ENCODE measurements around the gene OR2F1.

DNA sequence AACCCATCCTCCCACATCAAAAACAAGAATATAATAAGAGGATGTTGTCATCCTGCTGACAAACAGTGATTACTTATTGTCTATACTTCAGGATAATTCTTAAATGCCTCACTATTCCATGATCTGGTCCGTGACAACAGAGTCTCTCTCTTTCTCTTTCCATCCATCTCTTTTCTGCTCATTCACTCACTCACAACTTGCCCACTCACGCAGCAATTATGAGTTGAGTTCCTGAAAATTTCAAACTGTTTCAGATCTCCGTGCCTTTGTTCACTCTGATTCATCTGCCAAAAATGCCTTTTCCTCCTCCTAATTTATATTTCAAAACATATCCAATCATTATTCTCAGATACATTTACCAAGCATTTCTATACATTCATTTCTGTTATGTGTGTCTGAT is 46.9 kb downstream of the OR2F1 start:
- TF ChIP-seq, protein P1, sequence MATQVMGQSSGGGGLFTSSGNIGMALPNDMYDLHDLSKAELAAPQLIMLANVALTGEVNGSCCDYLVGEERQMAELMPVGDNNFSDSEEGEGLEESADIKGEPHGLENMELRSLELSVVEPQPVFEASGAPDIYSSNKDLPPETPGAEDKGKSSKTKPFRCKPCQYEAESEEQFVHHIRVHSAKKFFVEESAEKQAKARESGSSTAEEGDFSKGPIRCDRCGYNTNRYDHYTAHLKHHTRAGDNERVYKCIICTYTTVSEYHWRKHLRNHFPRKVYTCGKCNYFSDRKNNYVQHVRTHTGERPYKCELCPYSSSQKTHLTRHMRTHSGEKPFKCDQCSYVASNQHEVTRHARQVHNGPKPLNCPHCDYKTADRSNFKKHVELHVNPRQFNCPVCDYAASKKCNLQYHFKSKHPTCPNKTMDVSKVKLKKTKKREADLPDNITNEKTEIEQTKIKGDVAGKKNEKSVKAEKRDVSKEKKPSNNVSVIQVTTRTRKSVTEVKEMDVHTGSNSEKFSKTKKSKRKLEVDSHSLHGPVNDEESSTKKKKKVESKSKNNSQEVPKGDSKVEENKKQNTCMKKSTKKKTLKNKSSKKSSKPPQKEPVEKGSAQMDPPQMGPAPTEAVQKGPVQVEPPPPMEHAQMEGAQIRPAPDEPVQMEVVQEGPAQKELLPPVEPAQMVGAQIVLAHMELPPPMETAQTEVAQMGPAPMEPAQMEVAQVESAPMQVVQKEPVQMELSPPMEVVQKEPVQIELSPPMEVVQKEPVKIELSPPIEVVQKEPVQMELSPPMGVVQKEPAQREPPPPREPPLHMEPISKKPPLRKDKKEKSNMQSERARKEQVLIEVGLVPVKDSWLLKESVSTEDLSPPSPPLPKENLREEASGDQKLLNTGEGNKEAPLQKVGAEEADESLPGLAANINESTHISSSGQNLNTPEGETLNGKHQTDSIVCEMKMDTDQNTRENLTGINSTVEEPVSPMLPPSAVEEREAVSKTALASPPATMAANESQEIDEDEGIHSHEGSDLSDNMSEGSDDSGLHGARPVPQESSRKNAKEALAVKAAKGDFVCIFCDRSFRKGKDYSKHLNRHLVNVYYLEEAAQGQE (IDR thresholded peaks at IDR 0.05; ENCODE audit: insufficient read depth in 1 of 2, low read depth in 2 of 2, low read length in 2 of 2), result no peak
- TF ChIP-seq TAF1 (IDR thresholded peaks at IDR 0.05; ENCODE audit: borderline replicate concordance, insufficient read depth, low read length), result no peak
- no peak for TF ChIP-seq POLR2AphosphoS5 (IDR thresholded peaks at IDR 0.05; ENCODE audit: low read depth, low read length)
- no peak for TF ChIP-seq SIN3A (IDR thresholded peaks at IDR 0.05; ENCODE audit: borderline replicate concordance, insufficient read depth, low read length)
- TF ChIP-seq FOXP2 (optimal IDR thresholded peaks at IDR 0.05; ENCODE audit: borderline replicate concordance, extremely low read depth, extremely low read length, insufficient read depth), result no peak
